Cardiac muscle cell (in vitro differentiated cells and primary cell): ENCODE results near the gene FOXN3. TPM values are rescaled to one million over a fixed set of nuclear protein-coding genes. Genes with fewer than 3 reads are reported as not detected.

Experiments used
- DNase-seq, 2 donors: peaks; one replicate each; pipeline versions ENCODE4 v3.0.0 to v3.0.0-alpha.2; 2010 to 2017; ENCODE audit warnings: low read depth in 1 of 2, low spot score in 1 of 2
- H3K27ac ChIP-seq: fragments of 200-600 bp; sonication (generic); 2 replicates; pipeline ENCODE4 v1.5.1; 2016
- H3K27me3 ChIP-seq: fragments of 200-600 bp; sonication (generic); 2 replicates; pipeline ENCODE4 v1.6.0; 2016; ENCODE audit warnings: control low read depth
- H3K36me3 ChIP-seq: fragments of 200-600 bp; sonication (generic); 2 replicates; pipeline ENCODE4 v1.5.1; 2016; ENCODE audit warnings: control low read depth
- H3K4me1 ChIP-seq: fragments of 200-600 bp; sonication (generic); 2 replicates; pipeline ENCODE4 v1.8.1; 2017; ENCODE audit warnings: low read depth, mild to moderate bottlenecking, mixed run types
- H3K4me3 ChIP-seq: fragments of 200-600 bp; sonication (generic); 2 replicates; pipeline ENCODE4 v1.5.1; 2016; ENCODE audit warnings: mild to moderate bottlenecking
- H3K9me3 ChIP-seq: fragments of 200-600 bp; sonication (generic); 2 replicates; pipeline ENCODE4 v1.5.1; 2017; ENCODE audit warnings: low read depth, mild to moderate bottlenecking, control low read depth
- polyA plus RNA-seq: library from polyadenylated mRNA; unstranded; fragments of >200 nt; fragmentation: Nextera tagmentation; extraction: Ambion mirVana; gene quantifications from 2 replicates; pipeline ENCODE4 v1.2.1, GENCODE V29; 2016
- total RNA-seq: library from RNA; depleted of rRNA; stranded (reverse); fragments of >200 nt; gene quantifications from 2 replicates; pipeline ENCODE4 v1.2.3, GENCODE V29; 2016
- TF ChIP-seq, protein P1 (sequence below): IDR thresholded peaks from 2 replicates; pipeline ENCODE4 v1.5.1; 2012; ENCODE audit warnings: low read depth, mild to moderate bottlenecking, low read length

Gene FOXN3
- total and polyA plus RNA-seq, 2 experiments from 2014 or later: 43.8 to 74.8 TPM

- Histone ChIP-seq H3K4me1 (no peaks in the 10 kb centered on the region), H3K4me3 (no peak overlapping the region), H3K27ac (no peak overlapping the region), H3K27me3 (no peaks in the 10 kb centered on the region), H3K36me3 (no peaks in the 10 kb centered on the region), H3K9me3 (no peaks in the 10 kb centered on the region)
- no peak for DNase-seq
- TF ChIP-seq, protein P1, sequence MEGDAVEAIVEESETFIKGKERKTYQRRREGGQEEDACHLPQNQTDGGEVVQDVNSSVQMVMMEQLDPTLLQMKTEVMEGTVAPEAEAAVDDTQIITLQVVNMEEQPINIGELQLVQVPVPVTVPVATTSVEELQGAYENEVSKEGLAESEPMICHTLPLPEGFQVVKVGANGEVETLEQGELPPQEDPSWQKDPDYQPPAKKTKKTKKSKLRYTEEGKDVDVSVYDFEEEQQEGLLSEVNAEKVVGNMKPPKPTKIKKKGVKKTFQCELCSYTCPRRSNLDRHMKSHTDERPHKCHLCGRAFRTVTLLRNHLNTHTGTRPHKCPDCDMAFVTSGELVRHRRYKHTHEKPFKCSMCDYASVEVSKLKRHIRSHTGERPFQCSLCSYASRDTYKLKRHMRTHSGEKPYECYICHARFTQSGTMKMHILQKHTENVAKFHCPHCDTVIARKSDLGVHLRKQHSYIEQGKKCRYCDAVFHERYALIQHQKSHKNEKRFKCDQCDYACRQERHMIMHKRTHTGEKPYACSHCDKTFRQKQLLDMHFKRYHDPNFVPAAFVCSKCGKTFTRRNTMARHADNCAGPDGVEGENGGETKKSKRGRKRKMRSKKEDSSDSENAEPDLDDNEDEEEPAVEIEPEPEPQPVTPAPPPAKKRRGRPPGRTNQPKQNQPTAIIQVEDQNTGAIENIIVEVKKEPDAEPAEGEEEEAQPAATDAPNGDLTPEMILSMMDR: no peak
Observed at GRCh38 chr14:89379891-89380820, 36.9 kb downstream of the FOXN3 start.

GRCh38 chr14:89379006-89379405 is 38.0 kb downstream of the FOXN3 start:
- DNase-seq: no peak
- Histone ChIP-seq H3K27me3 (no peaks in the 10 kb centered on the region), H3K4me3 (no peak overlapping the region), H3K27ac (no peak overlapping the region), H3K9me3 (no peaks in the 10 kb centered on the region), H3K4me1 (no peaks in the 10 kb centered on the region), H3K36me3 (no peaks in the 10 kb centered on the region)
- TF ChIP-seq, protein P1: no peak

DNA sequence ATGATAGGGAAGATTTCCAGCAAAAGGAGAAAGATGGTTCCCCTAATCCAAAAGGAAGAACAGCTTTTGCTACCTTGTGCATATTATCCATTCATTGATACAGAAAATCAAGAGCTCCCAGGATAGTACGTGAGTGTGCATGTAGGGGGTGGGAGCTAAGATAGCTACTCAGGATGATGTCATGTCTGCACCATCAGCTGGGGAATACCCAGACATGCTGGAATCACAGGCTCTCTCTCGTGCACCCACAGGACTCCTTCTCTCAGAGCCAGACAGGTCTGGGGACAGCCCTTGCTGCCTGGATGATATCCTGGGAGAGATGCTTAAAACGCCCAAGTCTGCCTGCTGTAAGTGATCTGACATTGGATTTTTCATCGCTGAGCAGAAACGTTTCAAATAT is 38.9 kb downstream of the FOXN3 start:
- Histone ChIP-seq H3K27me3 (no peaks in the 10 kb centered on the region), H3K27ac (no peak overlapping the region), H3K4me3 (no peak overlapping the region), H3K9me3 (no peaks in the 10 kb centered on the region), H3K36me3 (no peaks in the 10 kb centered on the region), H3K4me1 (no peaks in the 10 kb centered on the region)
- TF ChIP-seq, protein P1: no peak
- peak in 1 of 2 donors; percentile 28 for DNase-seq

- Histone ChIP-seq H3K9me3 (no peaks in the 10 kb centered on the region), H3K27me3 (no peaks in the 10 kb centered on the region), H3K27ac (no peak overlapping the region), H3K36me3 (no peaks in the 10 kb centered on the region), H3K4me1 (no peaks in the 10 kb centered on the region), H3K4me3 (no peak overlapping the region)
- TF ChIP-seq, protein P1: no peak
- no peak for DNase-seq
Observed at GRCh38 chr14:89377544-89377943, 39.5 kb downstream of the FOXN3 start.

- TF ChIP-seq, protein P1: no peak
- no peaks in the 10 kb centered on the region for H3K36me3 ChIP-seq
- no peak overlapping the region for H3K27ac ChIP-seq
- H3K4me1 ChIP-seq: no peaks in the 10 kb centered on the region
- DNase-seq: no peak
- H3K27me3 ChIP-seq: no peaks in the 10 kb centered on the region
- H3K4me3 ChIP-seq: no peak overlapping the region
- H3K9me3 ChIP-seq: no peaks in the 10 kb centered on the region
Observed at GRCh38 chr14:89374908-89375307, 42.1 kb downstream of the FOXN3 start.
